HL-60 (cell line): ENCODE data around the gene TOP2B.

Experiments
- DNase-seq, 2 experiments: peaks; one replicate each; pipeline ENCODE4 v3.0.0-alpha.2; 2010 to 2020; ENCODE audit warnings: low read depth in 1 of 2, low spot score in 1 of 2
- H3K27ac ChIP-seq: fragments of 250-450 bp; sonication (Bioruptor Pico); replicated peaks from 2 replicates; pipeline ENCODE4 v1.5.1; 2020; ENCODE audit warnings: mild to moderate bottlenecking, moderate library complexity
- H3K27me3 ChIP-seq: fragments of 250-450 bp; sonication (Bioruptor Pico); 2 replicates; pipeline ENCODE4 v1.5.1; 2021; ENCODE audit warnings: mild to moderate bottlenecking, moderate library complexity; ENCODE audit not compliant: insufficient read depth, poor library complexity, severe bottlenecking
- H3K4me3 ChIP-seq: replicated peaks from 2 replicates; pipeline ENCODE4 v1.5.1; 2011; ENCODE audit warnings: mild to moderate bottlenecking, control low read depth, low read length; ENCODE audit not compliant: insufficient read depth
- CTCF ChIP-seq: IDR thresholded peaks from one replicate; pipeline ENCODE4 v1.5.1; 2011; ENCODE audit warnings: low read length, control low read depth, inconsistent platforms; ENCODE audit not compliant: insufficient read depth
- GABPA ChIP-seq: IDR thresholded peaks from 2 replicates; pipeline ENCODE4 v1.6.1; 2012; ENCODE audit warnings: low read depth
- POLR2AphosphoS5 ChIP-seq: IDR thresholded peaks from 2 replicates; pipeline ENCODE4 v1.6.1; 2012; ENCODE audit warnings: low read depth
- REST ChIP-seq: IDR thresholded peaks from 2 replicates; pipeline ENCODE4 v1.6.1; 2012; ENCODE audit warnings: low read depth; ENCODE audit not compliant: insufficient replicate concordance
- SPI1 ChIP-seq: IDR thresholded peaks from 2 replicates; pipeline ENCODE4 v1.6.1; 2012; ENCODE audit warnings: low read depth, mild to moderate bottlenecking, borderline replicate concordance

Gene TOP2B

GRCh38 chr3:25648925-25649830, 15.5 kb downstream of the TOP2B start:
- no peak for DNase-seq
- H3K27me3 ChIP-seq = no peaks in the 10 kb centered on the region
- TF ChIP-seq POLR2AphosphoS5 = no peak
- no peak for TF ChIP-seq CTCF
- no peak for TF ChIP-seq REST
- TF ChIP-seq GABPA = no peak
- no peak for TF ChIP-seq SPI1
- H3K27ac ChIP-seq = no peak overlapping the region
- H3K4me3 ChIP-seq = no peak overlapping the region

- no peak overlapping the region for H3K4me3 ChIP-seq
- peak; percentile 55 to 80 for DNase-seq
- no peak overlapping the region for H3K27ac ChIP-seq
- no peak for TF ChIP-seq POLR2AphosphoS5
- TF ChIP-seq CTCF = peak; percentile 92
- H3K27me3 ChIP-seq = no peaks in the 10 kb centered on the region
Observed at GRCh38 chr3:25648107-25648535, 16.6 kb downstream of the TOP2B start.

GRCh38 chr3:25635038-25635437, 29.7 kb downstream of the TOP2B start:
- TF ChIP-seq CTCF (no peak), SPI1 (no peak), GABPA (no peak), POLR2AphosphoS5 (no peak), REST (no peak)
- no peak overlapping the region for H3K4me3 ChIP-seq
- H3K27me3 ChIP-seq = no peaks in the 10 kb centered on the region
- no peak for DNase-seq
- H3K27ac ChIP-seq = no peak overlapping the region

GRCh38 chr3:25633919-25634318, 30.8 kb downstream of the TOP2B start:
- Histone ChIP-seq H3K27ac (no peak overlapping the region), H3K4me3 (no peak overlapping the region), H3K27me3 (no peaks in the 10 kb centered on the region)
- no peak for DNase-seq
- TF ChIP-seq REST = no peak
- TF ChIP-seq SPI1 = no peak
- TF ChIP-seq CTCF = no peak
- no peak for TF ChIP-seq POLR2AphosphoS5
- TF ChIP-seq GABPA = no peak
